ENCODE measurements around the gene VSX1.

- TF ChIP-seq RFX5 (IDR thresholded peaks at IDR 0.05; ENCODE audit: low read length) = no peak
- no peak for TF ChIP-seq CTCF (IDR thresholded peaks at IDR 0.05)
- no peak for TF ChIP-seq EP300 (IDR thresholded peaks at IDR 0.05; ENCODE audit: borderline replicate concordance in 1 of 2, low read depth in 1 of 2, low read length in 1 of 2)
- no peak for TF ChIP-seq RCOR1 (IDR thresholded peaks at IDR 0.05; ENCODE audit: low read length)
- no peak for TF ChIP-seq POLR2AphosphoS5 (IDR thresholded peaks at IDR 0.05; ENCODE audit: low read depth, low read length)
- no peak for TF ChIP-seq TAF1 (IDR thresholded peaks at IDR 0.05; ENCODE audit: borderline replicate concordance, low read depth, low read length)
- no peak for TF ChIP-seq TEAD4 (IDR thresholded peaks at IDR 0.05; ENCODE audit: borderline replicate concordance, insufficient read depth)
- no peak for TF ChIP-seq GABPA (IDR thresholded peaks at IDR 0.05; ENCODE audit: low read depth)
- no peak for TF ChIP-seq MEF2A (IDR thresholded peaks at IDR 0.05; ENCODE audit: borderline replicate concordance, low read depth)
- no peak for TF ChIP-seq JUND (IDR thresholded peaks at IDR 0.05)
- TF ChIP-seq YY1 (IDR thresholded peaks at IDR 0.05; ENCODE audit: low read depth) = no peak
Measured at GRCh38 chr20:25082498-25082873, 545 bp upstream of the VSX1 start.

Measured in SK-N-SH (cell line).